HG03280 (cell line): ENCODE measurements around the gene LY6G6C.

Source experiments
- ATAC-seq: cut with Tn5 transposase; IDR thresholded peaks from one replicate; pipeline ENCODE4 v1.9.1; 2021; ENCODE audit warnings: mild to moderate bottlenecking, moderate library complexity; ENCODE audit not compliant: unreplicated experiment

The LY6G6C gene

DNA sequence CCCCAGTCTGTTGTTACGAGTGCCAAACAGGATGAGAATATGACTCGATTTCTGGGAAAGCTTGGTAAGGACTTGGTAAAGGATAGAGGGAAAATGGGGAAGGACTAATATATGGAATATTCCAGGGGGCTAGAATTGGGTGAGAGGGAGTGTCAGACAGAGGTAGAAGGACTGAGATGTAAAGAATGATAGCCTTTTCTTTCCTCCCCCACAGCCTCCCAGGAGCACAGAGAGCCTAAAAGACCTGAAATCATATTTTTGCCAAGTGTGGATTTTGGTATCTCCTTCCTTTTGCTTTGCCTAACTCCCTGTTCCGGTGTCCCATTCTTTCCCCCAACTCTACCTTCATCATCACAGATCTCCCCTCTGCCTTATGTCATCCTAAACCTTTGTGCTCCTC is 21.3 kb upstream of the LY6G6C start:
- ATAC-seq, result no peak

DNA sequence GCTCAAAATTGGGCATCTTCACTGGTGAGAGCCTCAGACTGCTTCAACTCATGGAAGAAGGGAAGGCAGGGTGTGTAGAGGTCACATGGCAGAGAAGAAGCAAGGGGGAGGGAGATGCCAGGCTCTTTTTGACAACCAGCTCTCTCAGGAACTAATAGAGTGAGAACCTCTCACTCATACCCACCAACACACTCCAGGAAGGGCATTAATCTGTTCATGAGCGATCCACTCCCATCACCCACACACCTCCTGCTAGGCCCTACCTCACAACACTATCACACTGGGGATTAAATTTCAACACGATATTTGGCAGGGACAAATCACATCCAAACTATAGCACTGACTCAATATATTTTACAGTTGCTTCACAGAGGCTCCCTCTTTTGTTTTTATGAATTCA is 20.3 kb upstream of the LY6G6C start:
- ATAC-seq, result no peak

DNA sequence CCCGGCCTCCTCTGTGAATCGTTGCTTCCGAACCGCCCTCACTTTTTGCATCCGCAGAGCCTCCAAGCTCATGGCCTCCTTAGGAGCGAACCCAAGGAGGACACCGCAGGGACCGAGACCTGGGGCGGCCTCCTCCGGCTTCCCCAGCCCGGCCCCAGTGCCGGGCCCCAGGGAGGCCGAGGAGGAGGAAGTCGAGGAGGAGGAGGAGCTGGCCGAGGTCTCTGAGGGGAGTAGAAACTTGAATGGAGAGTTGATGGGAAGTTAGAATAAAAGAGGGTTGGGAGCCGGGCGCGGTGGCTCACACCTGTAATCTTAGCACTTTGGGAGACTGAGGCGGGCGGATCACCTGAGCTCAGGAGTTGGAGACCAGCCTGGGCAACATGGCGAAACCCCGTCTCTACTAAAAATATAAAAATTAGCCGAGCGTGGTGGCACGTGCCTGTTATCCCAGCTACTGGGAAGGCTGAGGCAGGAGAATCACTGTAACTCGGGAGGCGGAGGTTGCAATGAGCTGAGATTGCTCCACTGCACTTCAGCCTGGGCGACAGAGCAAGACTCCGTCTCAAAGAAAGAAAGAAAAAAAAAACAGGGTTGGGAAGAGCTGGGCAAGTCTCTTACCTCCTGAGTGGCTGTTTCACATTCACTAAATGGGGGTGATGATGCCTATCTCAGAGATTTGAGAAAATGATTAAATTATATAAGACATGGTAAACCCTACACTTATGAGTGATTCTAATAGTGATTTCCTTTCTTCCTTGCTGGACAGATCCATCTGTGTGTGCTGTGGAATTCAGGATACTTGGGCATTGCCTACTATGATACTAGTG is 19.1 kb upstream of the LY6G6C start:
- no peak for ATAC-seq

DNA sequence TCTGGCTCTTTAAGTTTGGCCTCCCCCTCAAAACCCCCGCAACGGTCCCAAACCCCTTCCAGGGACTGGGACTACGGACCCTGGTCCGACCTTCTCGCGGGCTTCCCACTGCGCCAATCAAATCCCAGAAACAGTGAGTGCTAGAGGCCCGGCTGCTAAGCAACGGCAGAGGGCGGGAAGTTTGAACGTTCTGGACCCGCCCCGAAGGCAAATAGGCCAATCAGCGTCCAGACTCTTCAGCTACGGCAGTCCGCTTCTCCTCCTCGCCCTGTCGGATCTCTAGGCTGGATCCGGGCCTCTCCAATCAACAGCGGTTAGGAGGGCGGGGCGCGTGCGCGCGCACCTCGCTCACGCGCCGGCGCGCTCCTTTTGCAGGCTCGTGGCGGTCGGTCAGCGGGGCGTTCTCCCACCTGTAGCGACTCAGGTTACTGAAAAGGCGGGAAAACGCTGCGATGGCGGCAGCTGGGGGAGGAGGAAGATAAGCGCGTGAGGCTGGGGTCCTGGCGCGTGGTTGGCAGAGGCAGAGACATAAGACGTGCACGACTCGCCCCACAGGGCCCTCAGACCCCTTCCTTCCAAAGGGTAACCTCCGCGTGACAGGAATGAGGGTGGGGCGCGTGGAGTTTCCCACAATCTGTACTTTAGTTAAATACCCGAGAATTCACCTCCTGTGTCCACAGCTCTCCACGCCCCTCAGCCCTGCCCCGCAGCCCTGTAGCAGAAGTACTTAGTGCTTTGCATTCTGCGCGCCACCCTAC is 18.3 kb upstream of the LY6G6C start, which contains the start of gene MSH5:
Gene MSH5, plus strand, starts transcription at position 367 of the 758 bp plus-strand sequence. CDS start 462 bp downstream, outside the sequence.
- ATAC-seq, result peak; percentile 83

DNA sequence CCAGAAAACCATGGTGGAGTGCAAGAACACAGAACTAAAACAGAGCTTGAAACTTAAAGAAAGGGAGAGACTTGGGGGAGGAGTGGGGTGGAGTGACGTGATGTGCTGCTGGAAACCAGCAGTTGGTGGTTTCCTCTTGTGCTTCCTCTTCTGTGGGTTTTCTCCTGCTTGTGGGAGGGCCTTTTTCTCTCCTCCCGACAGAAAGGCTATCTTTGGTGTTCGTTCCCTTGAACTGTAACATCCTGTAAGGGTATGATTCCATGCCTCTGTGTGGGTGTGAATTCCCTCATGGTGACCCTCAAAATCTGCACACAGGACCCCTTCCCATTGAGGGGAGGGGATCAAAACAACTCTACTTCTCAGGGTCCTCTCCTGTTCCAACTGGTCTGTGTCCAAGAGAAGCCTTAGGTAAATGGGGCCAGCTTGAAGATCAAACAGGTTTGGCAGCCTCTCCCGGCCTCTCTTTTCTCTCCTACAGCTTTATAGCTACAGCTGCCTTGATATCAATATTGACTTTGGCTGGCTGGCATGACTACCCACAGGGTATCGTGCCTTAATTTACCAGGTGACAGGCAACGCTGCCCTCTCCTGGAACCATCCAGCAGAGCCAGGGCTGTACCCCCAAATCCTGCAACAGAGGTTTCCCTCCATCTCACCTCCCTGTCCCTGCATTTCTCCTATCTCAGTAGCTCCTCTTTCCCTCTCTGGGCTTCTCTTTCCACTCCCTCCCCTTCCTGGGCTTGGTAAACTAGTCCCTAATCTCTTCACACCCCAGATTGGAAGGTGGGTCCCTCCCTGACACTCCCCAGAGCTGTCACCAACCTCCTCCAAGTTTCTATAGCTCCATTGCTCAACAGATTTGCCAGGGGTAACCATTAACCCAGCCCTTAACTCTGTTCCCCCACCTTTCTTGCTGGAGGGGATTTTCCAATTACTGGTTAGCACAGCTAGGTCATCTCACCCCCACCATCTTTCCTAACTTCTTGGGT is 16.7 kb upstream of the LY6G6C start:
- no peak for ATAC-seq

DNA sequence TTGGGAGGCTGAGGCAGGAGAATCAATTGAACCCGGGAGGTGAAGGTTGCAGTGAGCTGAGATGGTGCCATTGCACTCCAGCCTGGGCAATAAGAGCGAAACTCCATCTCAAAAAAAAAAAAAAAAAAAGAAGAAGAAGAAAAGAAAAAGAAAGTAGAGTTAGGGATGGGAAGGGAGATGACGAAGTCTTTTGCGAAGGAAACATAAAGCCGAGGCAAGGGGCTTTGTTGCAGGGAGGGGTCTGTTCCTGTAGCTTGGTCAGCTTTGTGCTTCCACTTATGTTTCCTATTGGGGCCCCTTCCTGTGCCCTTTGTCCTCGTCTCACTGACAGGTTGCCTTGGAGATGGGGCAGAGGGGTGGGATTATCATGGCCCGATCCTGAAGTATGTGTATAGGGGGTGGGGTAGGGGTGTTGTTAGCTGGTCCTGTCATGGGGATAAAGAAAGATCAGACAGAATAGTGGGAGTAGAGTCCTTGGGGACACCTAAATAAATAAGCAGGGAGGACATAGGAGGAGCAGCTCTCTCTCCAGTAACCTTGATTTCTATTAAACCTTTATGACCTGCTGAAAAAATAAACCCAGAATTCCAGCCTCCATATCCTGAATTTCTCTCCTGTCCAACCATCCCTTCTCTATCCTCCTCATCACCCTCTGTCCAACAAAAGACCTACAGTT is 15.9 kb upstream of the LY6G6C start:
- no peak for ATAC-seq

DNA sequence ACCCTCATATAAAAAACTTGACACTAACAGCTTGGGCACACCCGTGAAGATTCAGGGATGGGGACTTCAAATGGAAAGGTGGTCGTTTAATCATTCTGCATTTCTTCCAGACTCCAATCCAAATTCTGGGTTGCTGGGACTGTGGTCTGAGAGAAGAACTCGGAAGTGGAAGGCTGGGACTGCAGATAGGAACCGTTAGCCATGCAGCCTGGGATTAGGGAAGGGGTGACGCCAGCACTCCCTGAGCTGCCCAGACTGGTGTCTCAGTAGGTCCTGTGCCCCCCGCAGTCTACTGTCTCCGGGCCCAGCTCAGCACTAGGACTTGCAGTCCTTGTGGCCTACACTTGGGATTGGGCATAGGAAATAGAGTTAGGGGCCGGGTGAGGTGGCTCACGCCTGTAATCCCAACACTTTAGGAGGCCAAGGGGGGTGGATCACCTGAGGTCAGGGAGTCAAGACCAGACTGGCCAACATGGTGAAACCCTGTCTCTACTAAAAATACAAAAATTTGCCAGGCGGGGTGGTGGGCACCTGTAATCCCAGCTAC is 15.3 kb upstream of the LY6G6C start:
- ATAC-seq, result no peak

DNA sequence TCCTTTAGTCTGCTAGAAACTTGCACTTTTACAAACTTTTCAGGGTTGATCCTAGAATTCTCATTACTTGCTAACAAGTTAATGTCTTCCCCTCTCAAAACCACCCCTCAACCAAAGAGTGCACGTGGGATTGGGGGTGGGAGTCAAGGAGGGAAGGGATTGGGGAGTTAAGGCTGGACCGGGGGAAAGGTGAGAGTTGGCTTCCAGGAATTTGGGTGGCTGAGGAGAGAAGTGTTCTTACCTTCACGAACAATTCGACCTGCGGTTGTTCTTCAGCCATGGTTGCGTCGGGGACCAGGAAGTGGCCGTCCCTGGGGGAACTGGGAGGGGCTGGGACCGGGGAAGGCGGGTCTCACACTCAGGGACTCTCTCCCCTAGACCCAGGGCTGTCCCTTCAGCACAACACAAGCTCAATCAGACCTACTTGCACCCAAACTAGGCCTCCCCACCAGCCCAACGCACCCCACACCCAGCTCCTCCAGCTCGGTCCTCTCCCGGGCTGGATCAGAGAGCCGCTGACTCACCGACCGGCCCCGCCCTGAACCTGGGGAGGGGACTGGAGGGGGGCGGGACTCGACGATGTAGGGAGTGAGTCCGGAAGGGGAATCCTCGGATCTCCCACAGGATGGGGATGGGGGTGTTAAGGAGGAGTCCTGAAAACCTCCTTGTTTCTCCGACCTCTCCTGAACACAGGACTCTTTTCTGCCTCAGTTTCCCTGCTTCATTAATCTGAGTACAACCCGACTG is 14.6 kb upstream of the LY6G6C start, which contains the start of gene CLIC1:
Gene CLIC1, minus strand, starts transcription at position 510 of the 747 bp plus-strand sequence. Its CDS starts 230 bp downstream, at position 280.
- ATAC-seq, result peak; percentile 20

DNA sequence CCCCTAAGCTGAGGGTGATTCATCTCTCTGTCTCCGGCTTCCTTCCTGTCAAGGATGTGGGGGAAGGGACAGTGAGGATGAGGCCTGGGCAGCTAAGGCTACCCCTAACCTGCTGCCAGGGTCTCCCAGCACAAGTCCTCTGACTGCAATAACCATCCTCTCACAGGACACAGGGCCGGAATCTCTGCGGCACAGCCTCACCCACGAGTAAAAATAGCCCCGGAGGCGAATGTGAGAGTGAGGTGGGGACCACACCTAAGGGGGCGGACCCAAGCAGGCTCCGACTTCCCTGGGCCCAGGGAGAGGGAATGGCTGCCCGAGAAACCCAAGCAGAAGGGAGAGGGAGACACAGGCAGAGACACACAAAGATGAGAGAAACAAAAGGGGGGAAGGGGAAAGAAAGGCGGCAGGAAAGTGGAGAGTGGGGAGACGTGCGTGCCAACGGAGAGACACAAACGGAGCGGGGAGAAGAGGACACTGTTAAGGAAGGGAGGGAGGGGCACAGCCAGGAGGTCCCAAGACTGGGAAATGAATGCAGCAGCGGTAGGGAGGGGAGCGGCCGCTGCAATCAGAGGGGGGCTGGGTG is 13.4 kb upstream of the LY6G6C start:
- ATAC-seq, result no peak

DNA sequence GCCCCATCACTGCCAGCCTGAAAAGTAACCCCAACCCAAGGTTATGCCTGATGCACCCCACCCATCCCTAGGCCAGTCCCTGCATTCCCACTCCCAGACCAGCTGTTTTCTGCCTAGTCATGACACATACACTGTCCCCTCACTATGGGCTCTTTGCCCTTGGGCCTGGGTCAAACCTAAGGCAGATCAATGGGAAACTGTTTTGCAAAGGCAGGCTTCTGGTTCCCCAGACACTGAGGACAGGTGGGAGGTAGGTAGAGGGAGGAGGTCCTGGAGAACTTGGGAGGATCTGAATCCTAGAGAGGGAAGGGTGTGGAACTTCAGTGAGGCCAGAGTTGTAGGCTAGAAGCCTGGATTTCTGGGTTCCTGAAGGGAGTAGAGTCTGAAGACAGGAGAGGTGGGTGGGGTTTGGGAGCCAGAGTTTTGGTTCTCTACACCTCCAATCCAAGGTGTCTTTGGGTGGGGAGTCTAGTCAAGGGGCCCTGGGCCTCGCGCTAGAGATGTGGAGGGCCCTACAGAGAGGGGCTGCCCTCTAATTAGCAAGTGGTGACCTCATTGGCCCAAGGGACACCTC is 12.8 kb upstream of the LY6G6C start:
- no peak for ATAC-seq

DNA sequence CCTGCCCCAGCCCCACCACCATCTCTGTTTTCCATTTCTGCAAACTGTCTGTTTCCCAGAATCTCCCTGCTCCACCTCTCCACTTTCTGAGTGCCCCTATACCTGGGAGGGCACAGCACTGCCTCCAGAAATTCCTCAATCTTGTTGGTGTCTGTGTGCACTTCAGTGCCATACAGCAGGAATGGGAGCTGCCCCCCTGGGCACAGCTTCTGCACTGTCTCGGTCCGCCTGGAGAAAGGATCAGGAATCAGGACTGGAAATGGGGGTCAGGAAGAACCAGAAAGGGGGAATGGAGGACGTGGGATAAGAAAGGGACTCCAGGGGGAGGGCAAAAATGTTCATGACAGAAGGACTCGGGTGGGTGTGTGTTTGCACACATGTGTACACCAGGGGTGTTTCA is 12.2 kb upstream of the LY6G6C start:
- ATAC-seq, result no peak

DNA sequence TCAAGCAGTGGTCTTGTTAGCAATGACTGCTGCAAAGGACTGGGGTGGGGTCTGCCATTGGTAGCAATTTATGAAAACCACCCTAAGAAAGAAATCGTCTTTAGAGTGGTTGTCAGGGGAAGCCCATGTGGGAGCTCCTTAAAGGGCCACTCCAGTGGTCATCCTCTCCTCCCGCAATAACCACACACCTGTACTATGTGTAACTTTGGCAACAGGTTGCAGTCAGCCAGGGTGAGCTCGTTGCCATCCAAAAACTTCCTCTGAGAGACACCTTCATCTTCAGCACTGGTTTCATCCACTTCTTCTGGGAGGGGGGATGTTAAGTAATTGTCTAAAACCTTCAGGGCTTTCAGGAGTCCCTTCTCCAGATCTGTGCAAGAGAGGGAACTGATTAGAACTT is 10.5 kb upstream of the LY6G6C start:
- no peak for ATAC-seq

DNA sequence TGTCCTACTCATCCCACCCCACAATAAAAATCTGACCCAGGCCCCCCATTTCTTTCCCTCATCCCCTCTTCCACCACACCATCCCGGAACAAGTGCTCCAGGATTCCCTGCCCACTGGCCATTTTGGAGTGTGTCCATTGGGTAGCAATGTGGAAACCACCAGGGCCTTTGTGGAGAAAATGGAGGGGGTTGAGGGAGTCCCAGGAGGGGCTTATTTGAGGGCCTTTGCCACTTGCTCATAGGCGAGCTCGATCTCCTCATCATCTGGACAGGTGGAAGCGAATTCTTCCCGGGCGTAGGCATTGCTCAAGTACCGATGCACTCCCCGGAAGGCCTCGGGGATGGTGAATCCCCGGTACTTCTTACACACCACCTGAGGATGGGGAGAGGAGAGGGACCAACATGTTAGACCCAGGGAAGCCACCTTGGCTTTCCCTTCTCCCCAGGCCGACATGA is 9.1 kb upstream of the LY6G6C start:
- ATAC-seq, result no peak

DNA sequence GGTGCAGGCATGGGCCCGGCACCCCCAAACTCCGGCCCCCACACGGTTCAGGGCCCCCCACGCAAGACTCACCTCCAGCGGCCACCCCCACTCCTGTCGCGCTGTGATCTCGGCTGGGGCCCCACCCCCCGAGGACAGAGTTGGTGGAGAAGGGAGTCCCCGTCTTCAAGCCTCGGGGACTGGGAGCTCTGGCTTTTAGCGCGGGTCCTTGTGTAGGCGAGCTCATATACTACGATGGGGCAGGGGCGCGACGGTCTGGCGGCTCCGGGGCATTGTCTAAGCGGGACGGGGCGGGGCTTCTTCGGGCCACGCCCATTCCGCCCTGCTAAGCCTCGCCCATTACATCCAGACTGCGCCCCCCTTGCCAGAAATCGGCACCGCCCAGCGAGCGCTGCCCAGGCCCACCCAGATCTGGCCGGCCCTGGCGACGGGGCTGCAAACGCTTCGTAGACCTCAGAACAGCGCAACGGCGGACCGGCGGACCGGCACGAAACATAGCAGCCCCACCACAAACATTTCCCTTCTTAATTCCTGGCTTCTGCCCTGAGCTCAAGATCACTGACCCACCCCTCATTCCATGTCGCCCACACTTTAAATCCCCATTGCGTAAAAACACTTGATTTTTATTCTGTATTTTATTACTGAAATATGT is 8.6 kb upstream of the LY6G6C start:
- peak; percentile 42 for ATAC-seq

DNA sequence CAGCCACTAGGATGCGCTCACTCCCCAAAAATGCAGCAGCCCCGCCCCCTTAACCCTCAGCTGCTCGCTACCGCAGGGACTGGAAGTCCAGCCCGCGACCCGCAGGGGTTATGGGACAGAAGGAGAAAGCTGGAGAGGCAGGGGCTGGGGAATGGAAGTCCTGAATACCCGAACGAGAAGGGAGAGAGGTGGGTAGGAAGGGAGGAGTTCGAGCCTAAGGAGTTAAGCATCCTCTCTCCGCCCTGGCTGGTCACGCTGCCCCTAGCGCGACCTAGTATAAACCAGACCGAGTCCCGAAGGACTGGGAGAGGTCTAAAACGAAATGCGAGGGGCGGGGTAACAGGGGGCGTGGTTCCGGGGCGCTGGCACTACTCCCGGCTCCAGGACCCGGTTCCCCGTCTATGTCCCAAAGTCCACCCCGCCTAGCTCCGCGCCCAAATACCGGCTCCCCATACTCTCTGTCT is 8.0 kb upstream of the LY6G6C start:
- ATAC-seq, result peak; percentile 44

DNA sequence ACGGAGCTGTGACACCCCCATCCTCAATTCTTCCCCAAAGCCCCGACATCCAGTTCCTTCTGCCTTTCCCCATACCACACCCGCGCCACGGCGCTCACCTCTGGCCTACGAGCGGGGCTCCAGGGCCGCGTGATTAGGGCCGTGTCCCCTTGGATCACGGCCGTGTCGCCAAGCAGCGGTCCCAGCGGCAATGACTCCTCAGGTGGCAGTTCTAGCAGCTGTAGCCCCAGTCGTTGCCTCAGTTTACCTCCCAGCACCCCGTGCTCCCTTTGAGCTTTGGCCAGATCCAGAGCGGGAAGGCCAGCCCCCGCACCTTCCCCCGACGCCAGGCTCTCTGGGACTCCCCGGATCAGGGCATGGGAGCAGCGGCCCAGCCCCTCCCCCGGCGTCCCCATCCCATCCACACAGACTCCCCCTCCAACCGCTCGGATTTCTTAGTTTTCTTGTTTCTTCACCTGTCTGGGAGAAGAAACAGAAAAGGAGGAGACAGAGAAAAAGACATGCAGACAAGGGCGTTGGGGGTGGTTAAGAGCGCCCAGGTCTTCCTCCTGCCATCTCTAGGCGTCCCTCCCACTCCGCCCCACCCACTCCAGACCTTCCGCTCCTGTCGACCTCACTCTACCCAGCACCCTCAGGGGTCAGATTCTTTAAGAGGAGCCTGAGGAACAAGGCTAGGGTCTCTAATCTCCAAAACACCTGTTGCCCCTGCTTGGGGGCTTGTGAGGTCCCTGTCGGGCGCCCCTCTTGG is 7.4 kb upstream of the LY6G6C start, which contains the start of gene DDAH2:
Gene DDAH2, minus strand, starts transcription at position 533 of the 748 bp plus-strand sequence. Its CDS starts 138 bp downstream, at position 395.
- ATAC-seq, result no peak
